Endothelial cell of umbilical vein (primary cell): ENCODE results near the gene DGKB. TPM values are rescaled to one million over a fixed set of nuclear protein-coding genes. Genes with fewer than 3 reads are reported as not detected.

Source experiments
- BruUV-seq: library from RNA; stranded (reverse); fragments of 400-500 nt; replicated peaks from 2 replicates; lab custom pipeline; 2021; lab: Mats Ljungman, UMichigan
- CTCF ChIA-PET: fragments of 300-600, 350-600 bp; sonication (Branson Sonifier 250); formaldehyde crosslinking; loops from one replicate; lab custom pipeline; 2021; ENCODE audit warnings: antibody characterized with exemption, inconsistent platforms; lab: Charles Lee
- POLR2A ChIA-PET: fragments of 300-600, 350-600 bp; sonication (Branson Sonifier 250); formaldehyde crosslinking; loops from one replicate; lab custom pipeline; 2021; ENCODE audit warnings: antibody characterized with exemption, inconsistent platforms; lab: Charles Lee
- DNase-seq: peaks from one replicate; pipeline ENCODE4 v3.0.0-alpha.2; 2011; ENCODE audit warnings: low read depth, low spot score
- FAIRE-seq: peaks from 2 replicates; lab custom pipeline; 2011; peaks lifted over from hg19 to GRCh38; lab: Jason Lieb, UNC
- H2AFZ ChIP-seq: 2 replicates; pipeline ENCODE4 v1.6.0; 2012; ENCODE audit warnings: low read depth, low read length, control low read depth, inconsistent platforms
- H3K27ac ChIP-seq: 2 replicates; pipeline ENCODE4 v1.5.1; 2011; ENCODE audit warnings: low read depth, mild to moderate bottlenecking, control low read depth, low read length, moderate library complexity; ENCODE audit not compliant: insufficient read depth
- H3K27me3 ChIP-seq, 2 experiments: 2 replicates each; pipeline versions ENCODE4 v1.6.0 to v1.6.1; 2011; ENCODE audit warnings: low read length in 2 of 2, mixed read lengths in 1 of 2; ENCODE audit not compliant: control insufficient read depth in 2 of 2, insufficient read depth in 2 of 2
- H3K36me3 ChIP-seq, 2 experiments: 2 replicates in 1 of 2; 3 replicates in 1 of 2; pipeline ENCODE4 v1.5.1; 2011; ENCODE audit warnings: low read length in 2 of 2, mild to moderate bottlenecking in 1 of 2, moderate library complexity in 1 of 2; ENCODE audit not compliant: control insufficient read depth in 2 of 2, insufficient read depth in 2 of 2; ENCODE audit errors: extremely low read depth in 1 of 2
- H3K4me1 ChIP-seq: 3 replicates; pipeline ENCODE4 v1.5.1; 2011; ENCODE audit warnings: mild to moderate bottlenecking, low read length; ENCODE audit not compliant: control insufficient read depth, insufficient read depth; ENCODE audit errors: extremely low read depth
- H3K4me2 ChIP-seq: 2 replicates; pipeline ENCODE4 v1.6.1; 2011; ENCODE audit warnings: low read length, control low read depth, mixed read lengths; ENCODE audit not compliant: insufficient read depth
- H3K4me3 ChIP-seq, 3 experiments: fragments of 200-600 bp in 1 of 3; sonication (generic), shearing (Covaris generic) in 1 of 3; replicated peaks in 1 of 3; 2 replicates each; pipeline ENCODE4 v1.5.1; 2011 to 2016; ENCODE audit warnings: control low read depth in 3 of 3, low read length in 3 of 3, mild to moderate bottlenecking in 2 of 3, inconsistent platforms in 1 of 3, low read depth in 1 of 3, moderate library complexity in 1 of 3; ENCODE audit not compliant: insufficient read depth in 1 of 3
- H3K79me2 ChIP-seq: 2 replicates; pipeline ENCODE4 v1.6.0; 2012; ENCODE audit warnings: low read length, inconsistent platforms; ENCODE audit not compliant: control insufficient read depth, insufficient read depth
- H3K9ac ChIP-seq: replicated peaks from 2 replicates; pipeline ENCODE3; 2011; ENCODE audit warnings: low read length, control low read depth; ENCODE audit not compliant: insufficient read depth; ENCODE audit errors: extremely low read depth
- H3K9me1 ChIP-seq: replicated peaks from 3 replicates; pipeline ENCODE4 v1.6.0; 2011; ENCODE audit warnings: mild to moderate bottlenecking, low read length; ENCODE audit not compliant: control insufficient read depth, insufficient read depth; ENCODE audit errors: extremely low read depth
- H3K9me3 ChIP-seq: replicated peaks from 2 replicates; pipeline ENCODE4 v1.5.1; 2012; ENCODE audit warnings: low read length, inconsistent platforms; ENCODE audit not compliant: control insufficient read depth, insufficient read depth
- H4K20me1 ChIP-seq: replicated peaks from 2 replicates; pipeline ENCODE3; 2011; ENCODE audit warnings: mild to moderate bottlenecking, low read length; ENCODE audit not compliant: control insufficient read depth, insufficient read depth; ENCODE audit errors: extremely low read depth
- EZH2 ChIP-seq: IDR thresholded peaks from 2 replicates; pipeline ENCODE4 v1.6.1; 2012; ENCODE audit warnings: borderline replicate concordance, low read depth, mild to moderate bottlenecking, moderate library complexity, low read length, inconsistent platforms; ENCODE audit not compliant: severe bottlenecking
- FOS ChIP-seq: IDR thresholded peaks from 2 replicates; pipeline ENCODE4 v1.6.1; 2011; ENCODE audit warnings: mild to moderate bottlenecking, low read length, moderate library complexity, borderline replicate concordance; ENCODE audit not compliant: insufficient read depth
- GATA2 ChIP-seq: IDR thresholded peaks from 2 replicates; pipeline ENCODE4 v1.7.0; 2011; ENCODE audit warnings: low read depth, mild to moderate bottlenecking, moderate library complexity, mixed read lengths, low read length; ENCODE audit not compliant: insufficient read length, insufficient read depth
- JUN ChIP-seq: IDR thresholded peaks from 2 replicates; pipeline ENCODE4 v1.6.1; 2011; ENCODE audit warnings: borderline replicate concordance, low read depth; ENCODE audit not compliant: insufficient read length, insufficient read depth
- dilution Hi-C: fragments of 300-500 bp; cut with MboI; formaldehyde crosslinking; loops from one replicate; pipeline ENCODE4 v1.15.0; 2019; ENCODE audit warnings: low sequenced_read_pairs; ENCODE audit not compliant: extremely low pct_ligation_motif_present
- intact Hi-C: fragments of 100-400 bp; cut with micrococcal nuclease; formaldehyde crosslinking; loops from one replicate; pipeline ENCODE4 v1.10.0; 2022
- polyA plus RNA-seq, 4 experiments: library from polyadenylated mRNA; depleted of rRNA in 3 of 4; stranded (reverse) in 3 of 4; unstranded in 1 of 4; fragments of >200 nt; gene quantifications; 2 replicates each; pipeline versions ENCODE4 v1.2.1 to v1.2.3, GENCODE V29; 2011 to 2012; ENCODE audit warnings: missing spikeins in 1 of 4
- total RNA-seq: library from RNA; stranded (reverse); gene quantifications from 2 replicates; pipeline ENCODE4 v1.2.3, GENCODE V29; 2021

Gene DGKB
- total and polyA plus RNA-seq, 2 donors (not counting 3 experiments of a cell fraction or from before 2014, with no cell fraction given), result not detected

DNA sequence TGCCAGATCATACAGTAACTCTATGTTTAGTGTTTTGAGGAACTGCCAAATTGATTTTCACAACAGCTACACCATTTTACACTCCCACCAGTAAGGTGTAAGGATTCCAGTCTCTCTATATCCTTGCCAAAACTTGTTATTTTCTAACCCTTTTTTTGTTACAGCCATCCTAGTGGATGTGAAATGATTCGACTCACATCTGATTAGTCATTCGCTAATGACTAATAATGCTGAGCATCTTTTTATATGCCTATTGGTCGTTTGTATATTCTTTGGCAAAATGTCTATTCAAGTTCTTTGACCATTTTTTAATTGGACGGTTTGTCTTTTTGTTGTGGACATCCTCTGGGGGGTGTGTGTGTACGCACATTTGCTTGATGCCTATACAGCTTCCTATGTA, 142.8 kb downstream of the DGKB start:
- H4K20me1 ChIP-seq, result no peaks in the 10 kb centered on the region
- H3K4me3 ChIP-seq, result no peak overlapping the region
- TF ChIP-seq FOS, result peak; percentile 26
- TF ChIP-seq EZH2, result no peak
- POLR2A ChIA-PET, result no interaction called here
- DNase-seq, result no peak
- dilution Hi-C loops, result no loop called here
- H2AFZ ChIP-seq, result no peak overlapping the region
- H3K79me2 ChIP-seq, result no peaks in the 10 kb centered on the region
- H3K4me2 ChIP-seq, result no peak overlapping the region
- no TSS peak for BruUV-seq
- no peaks in the 10 kb centered on the region for H3K27me3 ChIP-seq
- no peak overlapping the region for H3K27ac ChIP-seq
- CTCF ChIA-PET, result interaction anchor here (1.1 to 1.6 kb wide), 2 partner anchors 13 to 40 kb away, joined by 3 to 5 read pairs; no protein-coding TSS in a partner anchor
- intact Hi-C loops, result no loop called here
- no peak overlapping the region for H3K9ac ChIP-seq
- H3K9me3 ChIP-seq, result no peaks in the 10 kb centered on the region
- H3K4me1 ChIP-seq, result peaks cover 3% of the 10 kb centered on the region
- FAIRE-seq, result no peak
- no peaks in the 10 kb centered on the region for H3K36me3 ChIP-seq
- H3K9me1 ChIP-seq, result no peaks in the 10 kb centered on the region

DNA sequence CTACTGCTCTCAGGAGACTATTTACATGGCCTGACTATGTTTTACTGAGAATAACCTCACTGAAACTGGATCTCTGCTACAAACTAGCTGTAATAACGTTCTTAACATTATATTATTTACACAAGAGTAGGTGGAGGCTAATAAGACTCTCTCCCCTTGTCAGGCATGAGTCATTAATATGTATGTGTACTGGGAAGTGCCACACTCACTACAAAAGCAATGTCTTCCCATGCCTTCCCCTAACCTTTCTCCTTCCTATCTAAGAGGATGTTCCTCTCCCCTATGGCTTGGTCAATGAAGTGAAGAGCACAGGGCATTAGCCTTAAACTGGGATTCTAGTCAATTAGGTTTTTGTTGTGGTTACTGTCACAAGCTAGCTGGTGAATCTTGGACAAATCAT, 147.9 kb downstream of the DGKB start:
- ChIA-PET CTCF (interaction anchor here (1.6 kb wide), 1 partner anchor 63 kb away, joined by 4 read pairs; no protein-coding TSS in a partner anchor), POLR2A (no interaction called here)
- peak; percentile 62 for FAIRE-seq
- H3K79me2 ChIP-seq, result no peaks in the 10 kb centered on the region
- BruUV-seq, result no TSS peak
- H3K9me3 ChIP-seq, result no peaks in the 10 kb centered on the region
- peak overlapping the region; percentile 67 for H3K4me2 ChIP-seq
- peak overlapping the region; percentile 83 for H2AFZ ChIP-seq
- TF ChIP-seq FOS (peak; percentile 84), EZH2 (no peak), JUN (peak; percentile 37), GATA2 (peak; percentile 45)
- no peak overlapping the region for H3K4me3 ChIP-seq
- H3K9ac ChIP-seq, result no peak overlapping the region
- DNase-seq, result peak; percentile 67
- H3K27me3 ChIP-seq, result no peaks in the 10 kb centered on the region
- H3K27ac ChIP-seq, result peak overlapping the region; percentile 37
- intact Hi-C loops, result no loop called here
- no peaks in the 10 kb centered on the region for H4K20me1 ChIP-seq
- dilution Hi-C loops, result no loop called here
- H3K9me1 ChIP-seq, result no peaks in the 10 kb centered on the region
- peaks cover 20% of the 10 kb centered on the region for H3K4me1 ChIP-seq
- H3K36me3 ChIP-seq, result no peaks in the 10 kb centered on the region
